ENCODE results near the gene KIF26A. TPM values are rescaled to one million over a fixed set of nuclear protein-coding genes. Genes with fewer than 3 reads are reported as not detected.

The KIF26A gene
- total and polyA plus RNA-seq, 2 of the 13 experiments (the other 11 are each of a cell fraction or from before 2014, with no cell fraction given), result not detected

GRCh38 chr14:104187931-104188726, 49.7 kb downstream of the KIF26A start:
- Histone ChIP-seq H3K9me3 (ENCODE audit: low read length) (no peaks in the 10 kb centered on the region), H3K4me1 (ENCODE audit: insufficient read depth, low read length) (no peaks in the 10 kb centered on the region), H3K4me2 (ENCODE audit: low read depth, low read length) (no peak overlapping the region), H3K36me3 (replicated peaks in 1 of 2; ENCODE audit: control insufficient read depth in 1 of 2, insufficient read depth in 2 of 2, low read length in 2 of 2) (no peaks in the 10 kb centered on the region), H2AFZ (ENCODE audit: low read length) (no peak overlapping the region), H4K20me1 (ENCODE audit: insufficient read depth, low read length) (no peaks in the 10 kb centered on the region), H3K79me2 (ENCODE audit: insufficient read depth, low read length) (no peaks in the 10 kb centered on the region), H3K4me3 (replicated peaks in 1 of 3; ENCODE audit: insufficient read depth in 1 of 3, low read depth in 2 of 3, low read length in 3 of 3) (no peak overlapping the region), H3K27ac (ENCODE audit: extremely low read length, insufficient read depth, low read length) (no peak overlapping the region), H3K27me3 (ENCODE audit: control insufficient read depth in 1 of 2, insufficient read depth in 2 of 2, low read length in 2 of 2) (peaks cover 0 to 10% of the 10 kb centered on the region in 2 experiments; a peak in 4 of 5 replicates), H3K9ac (ENCODE audit: insufficient read depth, low read depth, low read length) (no peak overlapping the region)
- 0 out of 3 replicates have a peak, but pooled peaks have one; percentile 9 for ATAC-seq
- in situ Hi-C loops (cut with HindIII; ENCODE audit: extremely low pct_ligation_motif_present, low pct_unique_long_range_greater_than_20kb), result no loop called here
- intact Hi-C loops (cut with micrococcal nuclease; ENCODE audit: unreplicated experiment), result no loop called here
- 37% methylated on average over 7 of the region's 27 CpGs for WGBS (ENCODE audit: low lambda C conversion rate)
- ChIA-PET CTCF (ENCODE audit: low intra/inter-chr PET ratio, low total read pairs) (no interaction called here), POLR2A (no interaction called here)
- no peak for DNase-seq (ENCODE audit: low spot score)
- no peak for TF ChIP-seq ZNF589 (CRISPR knock-in tag; conservative IDR thresholded peaks at IDR 0.05)
- TF ChIP-seq ZNF232 (CRISPR knock-in tag; IDR thresholded peaks at IDR 0.05; ENCODE audit: borderline replicate concordance), result no peak
- TF ChIP-seq ZNF235 (CRISPR knock-in tag; IDR thresholded peaks at IDR 0.05; ENCODE audit: borderline replicate concordance), result no peak
- no TSS peak for BruUV-seq (replicated peaks)
- FAIRE-seq, result no peak

GRCh38 chr14:104188727-104189400, 50.5 kb downstream of the KIF26A start:
- H3K27me3 ChIP-seq (ENCODE audit: control insufficient read depth in 1 of 2, insufficient read depth in 2 of 2, low read length in 2 of 2), result peaks cover 0 to 10% of the 10 kb centered on the region in 2 experiments; a peak in 4 of 5 replicates
- H2AFZ ChIP-seq (ENCODE audit: low read length), result no peak overlapping the region
- H3K4me3 ChIP-seq (replicated peaks in 1 of 3; ENCODE audit: insufficient read depth in 1 of 3, low read depth in 2 of 3, low read length in 3 of 3), result no peak overlapping the region
- FAIRE-seq (no peak), DNase-seq (ENCODE audit: low spot score) (no peak), ATAC-seq (no peak)
- no peak overlapping the region for H3K27ac ChIP-seq (ENCODE audit: extremely low read length, insufficient read depth, low read length)
- H3K4me1 ChIP-seq (ENCODE audit: insufficient read depth, low read length), result no peaks in the 10 kb centered on the region
- no peak overlapping the region for H3K9ac ChIP-seq (ENCODE audit: insufficient read depth, low read depth, low read length)
- no peaks in the 10 kb centered on the region for H4K20me1 ChIP-seq (ENCODE audit: insufficient read depth, low read length)
- H3K4me2 ChIP-seq (ENCODE audit: low read depth, low read length), result no peak overlapping the region
- no TSS peak for BruUV-seq (replicated peaks)
- no peaks in the 10 kb centered on the region for H3K36me3 ChIP-seq (replicated peaks in 1 of 2; ENCODE audit: control insufficient read depth in 1 of 2, insufficient read depth in 2 of 2, low read length in 2 of 2)
- intact Hi-C loops (cut with micrococcal nuclease; ENCODE audit: unreplicated experiment) (no loop called here), in situ Hi-C loops (cut with HindIII; ENCODE audit: extremely low pct_ligation_motif_present, low pct_unique_long_range_greater_than_20kb) (no loop called here)
- POLR2A ChIA-PET, result no interaction called here
- 0% methylated on average over 7 of the region's 15 CpGs for WGBS (ENCODE audit: low lambda C conversion rate)
- no peaks in the 10 kb centered on the region for H3K9me3 ChIP-seq (ENCODE audit: low read length)
- CTCF ChIA-PET (ENCODE audit: low intra/inter-chr PET ratio, low total read pairs), result no interaction called here
- H3K79me2 ChIP-seq (ENCODE audit: insufficient read depth, low read length), result no peaks in the 10 kb centered on the region
- no peak for TF ChIP-seq PBX2 (CRISPR knock-in tag; IDR thresholded peaks at IDR 0.05)
- no peak for TF ChIP-seq CCDC6 (CRISPR knock-in tag; IDR thresholded peaks at IDR 0.05)
- no peak for TF ChIP-seq WIZ (CRISPR knock-in tag; IDR thresholded peaks at IDR 0.05)
- no peak for TF ChIP-seq ARID3A (IDR thresholded peaks at IDR 0.05; ENCODE audit: low read depth, low read length)
- no peak for TF ChIP-seq ELK4 (CRISPR knock-in tag; IDR thresholded peaks at IDR 0.05; ENCODE audit: borderline replicate concordance)

Data from HepG2 (cell line).